GM12891 (cell line): ENCODE measurements around the gene ARHGEF28. TPM values are rescaled to one million over a fixed set of nuclear protein-coding genes. Genes with fewer than 3 reads are reported as not detected.

Experiments used
- DNase-seq: peaks from one replicate; pipeline ENCODE4 v3.0.0; 2011; ENCODE audit warnings: low spot score; ENCODE audit not compliant: insufficient read length
- FAIRE-seq: peaks from 2 replicates; lab custom pipeline; 2011; peaks lifted over from hg19 to GRCh38; lab: Jason Lieb, UNC
- PAX5 ChIP-seq: IDR thresholded peaks from 2 replicates; pipeline ENCODE4 v1.6.1; 2011; ENCODE audit warnings: low read length, moderate library complexity, mild to moderate bottlenecking; ENCODE audit not compliant: insufficient read depth, severe bottlenecking
- POLR2A ChIP-seq: IDR thresholded peaks from 2 replicates; pipeline ENCODE4 v1.6.1; 2011; ENCODE audit warnings: low read depth, low read length, control low read depth
- POLR2AphosphoS5 ChIP-seq: IDR thresholded peaks from 2 replicates; pipeline ENCODE4 v1.6.1; 2011; ENCODE audit warnings: low read depth, low read length, control low read depth
- POU2F2 ChIP-seq: IDR thresholded peaks from 2 replicates; pipeline ENCODE4 v1.6.1; 2011; ENCODE audit warnings: low read depth, mild to moderate bottlenecking, control low read depth, low read length, moderate library complexity
- SPI1 ChIP-seq: IDR thresholded peaks from 2 replicates; pipeline ENCODE4 v1.6.1; 2011; ENCODE audit warnings: low read depth, low read length, control low read depth
- TAF1 ChIP-seq: IDR thresholded peaks from 2 replicates; pipeline ENCODE4 v1.6.1; 2011; ENCODE audit warnings: low read depth, low read length, control low read depth
- polyA plus RNA-seq: library from polyadenylated mRNA; unstranded; fragments of >200 nt; gene quantifications from one replicate; pipeline ENCODE4 v1.2.1, GENCODE V29; 2012; ENCODE audit warnings: low read depth, missing spikeins, inconsistent platforms; ENCODE audit not compliant: missing spikeins

Gene ARHGEF28, protein sequence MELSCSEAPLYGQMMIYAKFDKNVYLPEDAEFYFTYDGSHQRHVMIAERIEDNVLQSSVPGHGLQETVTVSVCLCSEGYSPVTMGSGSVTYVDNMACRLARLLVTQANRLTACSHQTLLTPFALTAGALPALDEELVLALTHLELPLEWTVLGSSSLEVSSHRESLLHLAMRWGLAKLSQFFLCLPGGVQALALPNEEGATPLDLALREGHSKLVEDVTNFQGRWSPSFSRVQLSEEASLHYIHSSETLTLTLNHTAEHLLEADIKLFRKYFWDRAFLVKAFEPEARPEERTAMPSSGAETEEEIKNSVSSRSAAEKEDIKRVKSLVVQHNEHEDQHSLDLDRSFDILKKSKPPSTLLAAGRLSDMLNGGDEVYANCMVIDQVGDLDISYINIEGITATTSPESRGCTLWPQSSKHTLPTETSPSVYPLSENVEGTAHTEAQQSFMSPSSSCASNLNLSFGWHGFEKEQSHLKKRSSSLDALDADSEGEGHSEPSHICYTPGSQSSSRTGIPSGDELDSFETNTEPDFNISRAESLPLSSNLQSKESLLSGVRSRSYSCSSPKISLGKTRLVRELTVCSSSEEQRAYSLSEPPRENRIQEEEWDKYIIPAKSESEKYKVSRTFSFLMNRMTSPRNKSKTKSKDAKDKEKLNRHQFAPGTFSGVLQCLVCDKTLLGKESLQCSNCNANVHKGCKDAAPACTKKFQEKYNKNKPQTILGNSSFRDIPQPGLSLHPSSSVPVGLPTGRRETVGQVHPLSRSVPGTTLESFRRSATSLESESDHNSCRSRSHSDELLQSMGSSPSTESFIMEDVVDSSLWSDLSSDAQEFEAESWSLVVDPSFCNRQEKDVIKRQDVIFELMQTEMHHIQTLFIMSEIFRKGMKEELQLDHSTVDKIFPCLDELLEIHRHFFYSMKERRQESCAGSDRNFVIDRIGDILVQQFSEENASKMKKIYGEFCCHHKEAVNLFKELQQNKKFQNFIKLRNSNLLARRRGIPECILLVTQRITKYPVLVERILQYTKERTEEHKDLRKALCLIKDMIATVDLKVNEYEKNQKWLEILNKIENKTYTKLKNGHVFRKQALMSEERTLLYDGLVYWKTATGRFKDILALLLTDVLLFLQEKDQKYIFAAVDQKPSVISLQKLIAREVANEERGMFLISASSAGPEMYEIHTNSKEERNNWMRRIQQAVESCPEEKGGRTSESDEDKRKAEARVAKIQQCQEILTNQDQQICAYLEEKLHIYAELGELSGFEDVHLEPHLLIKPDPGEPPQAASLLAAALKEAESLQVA (N-terminal part only)
- 0.54 TPM for polyA plus RNA-seq

GRCh38 chr5:73625944-73626811 is at the start of gene ARHGEF28:
Gene ARHGEF28 (plus strand): TSS chr5:73626196. CDS start chr5:73684852, 58,656 bp downstream.
- DNase-seq (peak; percentile 41), FAIRE-seq (no peak)
- TF ChIP-seq SPI1 (no peak), TAF1 (no peak), PAX5 (no peak), POU2F2 (no peak), POLR2AphosphoS5 (no peak), POLR2A (no peak)

DNA sequence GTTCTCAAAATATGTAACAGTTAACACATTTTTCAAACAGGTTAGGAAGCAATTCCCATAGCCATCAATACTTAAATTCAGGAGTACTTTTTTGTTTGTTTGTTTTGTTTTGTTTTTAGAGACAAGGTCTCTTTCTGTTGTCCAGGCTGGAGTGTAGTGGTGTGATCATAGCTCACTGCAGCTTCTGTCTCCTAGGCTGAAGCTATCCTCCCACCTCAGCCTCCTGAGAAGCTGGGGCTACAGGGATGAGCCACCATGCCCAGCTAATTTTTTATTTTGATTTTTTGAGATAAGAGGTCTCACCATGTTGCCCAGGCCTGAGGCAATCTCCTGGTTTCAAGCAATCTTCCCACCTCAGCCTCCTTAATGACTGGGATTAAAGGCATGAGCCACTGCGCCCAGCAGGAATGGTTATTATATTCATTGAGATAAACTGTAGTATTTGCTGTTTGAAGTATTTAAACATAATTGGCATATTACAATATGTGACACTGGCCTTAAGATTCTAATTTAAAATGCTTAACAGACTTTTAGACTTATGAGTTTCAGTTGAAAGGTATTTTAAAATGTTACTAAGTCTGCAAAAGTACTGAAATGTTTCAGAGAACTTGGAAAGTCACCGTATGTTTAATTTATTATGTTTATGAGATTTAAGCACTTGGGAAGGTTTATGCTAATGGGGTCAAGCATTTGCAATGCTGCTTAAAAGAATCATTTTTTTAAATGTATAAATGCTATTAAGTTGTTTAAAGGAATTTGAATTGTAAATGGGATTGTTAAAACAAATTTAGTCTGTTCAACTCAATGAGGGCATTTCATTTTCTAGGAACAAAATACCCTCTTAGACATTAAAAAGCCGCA is 43.5 kb upstream of the ARHGEF28 start:
- FAIRE-seq = no peak
- TF ChIP-seq PAX5 = no peak
- TF ChIP-seq POU2F2 = no peak

GRCh38 chr5:73587923-73588322 is 38.1 kb upstream of the ARHGEF28 start:
- no peak for DNase-seq
- no peak for FAIRE-seq
- TF ChIP-seq POLR2A (no peak), POU2F2 (no peak), TAF1 (no peak), SPI1 (no peak), PAX5 (no peak), POLR2AphosphoS5 (no peak)

More for the DNA sequence above, 43.5 kb upstream of the ARHGEF28 start:
- DNase-seq = no peak

DNA sequence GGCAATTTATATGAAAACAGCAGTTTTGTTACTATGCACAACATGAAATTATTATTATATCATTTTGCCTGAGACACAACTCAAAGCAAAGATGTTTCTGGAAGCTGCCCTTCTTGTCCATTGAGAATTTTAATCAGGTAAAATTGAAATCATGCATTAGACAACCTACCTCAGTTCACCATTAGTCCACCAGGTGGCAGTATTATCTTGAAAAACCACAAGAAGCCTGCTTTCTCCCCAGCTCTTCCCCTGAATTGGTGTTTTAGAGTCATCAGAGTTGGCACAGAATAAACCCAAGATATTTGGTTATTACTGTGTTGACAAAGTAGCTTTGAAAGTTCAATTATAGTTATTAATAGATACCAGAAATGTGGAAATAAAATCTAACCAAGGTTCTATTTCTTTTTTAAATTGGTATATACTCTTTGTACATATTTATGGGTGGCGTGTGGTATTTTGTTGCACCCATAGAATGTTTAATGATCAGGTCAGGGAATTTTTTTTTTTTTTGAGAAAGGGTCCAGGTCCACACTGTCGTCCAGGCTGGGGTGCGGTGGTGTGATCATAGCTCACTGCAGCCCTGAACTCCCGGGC is 34.8 kb upstream of the ARHGEF28 start:
- FAIRE-seq = peak; percentile 56
- peak; percentile 20 for DNase-seq
- TF ChIP-seq TAF1 (no peak), PAX5 (no peak), POLR2A (no peak), POLR2AphosphoS5 (no peak), SPI1 (no peak), POU2F2 (no peak)

DNA sequence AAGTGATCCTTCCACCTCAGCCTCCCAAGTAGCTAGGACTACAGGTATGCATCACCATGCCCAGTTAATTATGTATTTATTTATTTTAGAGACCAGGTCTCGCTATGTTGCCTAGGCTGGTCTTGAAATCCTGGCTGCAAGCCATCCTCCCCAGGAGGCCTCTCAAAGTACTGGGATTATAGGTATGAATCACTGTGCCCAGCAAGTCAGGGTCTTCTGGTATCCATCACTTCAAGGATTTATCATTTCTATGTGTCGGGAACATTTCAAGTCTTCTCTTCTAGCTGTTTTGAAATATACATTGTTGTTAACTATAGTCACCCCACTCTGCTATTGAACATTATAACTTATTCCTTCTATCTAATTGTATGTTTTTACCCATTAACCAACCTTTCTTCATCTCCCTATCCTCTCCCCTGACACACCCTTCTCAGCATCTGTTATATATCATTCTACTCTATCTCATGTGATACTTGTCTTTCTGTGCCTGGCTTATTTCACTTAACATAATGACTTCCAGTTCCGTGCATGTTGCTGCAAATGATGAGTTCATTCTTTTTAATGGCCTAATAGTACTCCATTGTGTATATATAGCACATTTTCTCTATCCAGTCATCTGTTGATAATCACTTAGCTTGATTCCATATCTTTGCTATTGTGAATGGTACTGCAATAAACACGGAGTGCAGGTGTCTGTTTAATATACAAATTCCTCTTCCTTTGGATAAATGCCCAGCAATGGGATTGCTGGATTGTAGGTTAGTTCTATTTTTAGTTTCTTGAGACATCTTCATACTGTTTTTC is 34.1 kb upstream of the ARHGEF28 start:
- TF ChIP-seq TAF1 (no peak), POU2F2 (no peak), POLR2A (no peak), SPI1 (no peak), PAX5 (no peak), POLR2AphosphoS5 (no peak)
- FAIRE-seq = no peak
- DNase-seq = no peak

- TF ChIP-seq TAF1 (no peak), PAX5 (no peak)
- FAIRE-seq = no peak
- DNase-seq = no peak
These were observed 33.4 kb upstream of the ARHGEF28 start for GRCh38 chr5:73592551-73592950.

DNA sequence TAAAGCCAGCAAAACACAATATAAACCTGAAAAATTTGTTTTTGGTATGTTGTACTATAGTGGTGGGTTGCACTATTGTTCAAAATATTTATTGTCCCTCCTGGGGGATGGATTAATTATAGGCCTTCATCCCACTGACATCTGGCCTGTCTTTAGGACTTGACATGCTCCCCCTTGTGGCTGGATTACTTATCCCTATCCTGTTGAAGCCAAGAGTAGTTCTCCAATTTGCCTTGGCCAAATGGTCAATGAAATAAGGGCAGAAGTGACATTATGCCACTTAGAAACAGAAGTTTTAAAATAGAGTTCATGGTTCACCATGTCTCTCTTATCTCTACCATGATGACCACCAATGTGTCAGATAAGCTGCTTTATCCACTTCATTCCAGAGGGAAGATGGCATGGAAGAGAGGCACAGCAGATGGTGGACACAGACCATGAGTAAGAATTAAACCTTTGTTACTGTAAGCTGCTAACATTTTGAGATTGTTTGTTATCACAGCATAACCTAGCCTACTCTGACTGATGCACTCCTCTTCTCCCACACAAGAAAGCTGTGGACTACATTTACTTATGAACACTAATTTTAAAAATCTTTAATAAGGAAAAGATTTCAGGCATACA is 29.2 kb upstream of the ARHGEF28 start:
- no peak for FAIRE-seq
- TF ChIP-seq SPI1 = no peak
- no peak for TF ChIP-seq POU2F2
- TF ChIP-seq POLR2AphosphoS5 = no peak
- no peak for DNase-seq
